Hematopoietic multipotent progenitor cell treated with erythropoietin and hydrocortisone succinate and interleukin-3 and kit ligand, for 17 days (in vitro differentiated cells): Measurements from ENCODE around the gene FBXL22.

Experiments used
- DNase-seq: peaks from one replicate; pipeline ENCODE4 v3.0.0-alpha.2; 2015; ENCODE audit warnings: low spot score

FBXL22 gene, protein sequence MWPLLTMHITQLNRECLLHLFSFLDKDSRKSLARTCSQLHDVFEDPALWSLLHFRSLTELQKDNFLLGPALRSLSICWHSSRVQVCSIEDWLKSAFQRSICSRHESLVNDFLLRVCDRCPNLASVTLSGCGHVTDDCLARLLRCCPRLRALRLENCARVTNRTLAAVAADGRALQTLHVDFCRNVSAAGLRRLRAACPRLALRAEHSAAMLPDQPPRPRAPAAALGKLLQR

DNA sequence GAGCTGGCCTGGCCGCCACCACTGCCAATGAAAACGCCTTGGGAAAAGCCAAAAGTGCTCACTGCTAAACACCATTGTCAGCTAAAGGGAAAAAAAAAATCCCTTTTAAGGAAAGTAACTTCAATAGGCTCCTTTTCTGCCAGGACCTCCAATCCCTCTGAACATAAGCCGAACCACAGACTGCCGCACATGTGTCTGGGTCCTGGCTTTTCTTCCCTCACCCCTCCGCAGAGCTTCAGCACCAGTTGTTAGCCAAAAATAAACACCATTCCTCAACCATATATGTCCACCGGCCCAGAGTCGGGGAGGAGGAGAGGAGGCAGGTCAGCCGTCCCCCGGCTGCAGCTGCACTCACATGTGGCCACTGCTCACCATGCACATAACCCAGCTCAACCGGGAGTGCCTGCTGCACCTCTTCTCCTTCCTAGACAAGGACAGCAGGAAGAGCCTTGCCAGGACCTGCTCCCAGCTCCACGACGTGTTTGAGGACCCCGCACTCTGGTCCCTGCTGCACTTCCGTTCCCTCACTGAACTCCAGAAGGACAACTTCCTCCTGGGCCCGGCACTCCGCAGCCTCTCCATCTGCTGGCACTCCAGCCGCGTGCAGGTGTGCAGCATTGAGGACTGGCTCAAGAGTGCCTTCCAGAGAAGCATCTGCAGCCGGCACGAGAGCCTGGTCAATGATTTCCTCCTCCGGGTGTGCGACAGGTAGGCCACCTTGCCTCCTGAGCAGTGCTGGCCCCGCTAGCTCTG lies at the start of gene FBXL22:
Gene FBXL22 (plus strand): TSS at position 350 of the 753 bp plus-strand sequence. CDS start 6 bp downstream, at position 356.
- no peak for DNase-seq

DNA sequence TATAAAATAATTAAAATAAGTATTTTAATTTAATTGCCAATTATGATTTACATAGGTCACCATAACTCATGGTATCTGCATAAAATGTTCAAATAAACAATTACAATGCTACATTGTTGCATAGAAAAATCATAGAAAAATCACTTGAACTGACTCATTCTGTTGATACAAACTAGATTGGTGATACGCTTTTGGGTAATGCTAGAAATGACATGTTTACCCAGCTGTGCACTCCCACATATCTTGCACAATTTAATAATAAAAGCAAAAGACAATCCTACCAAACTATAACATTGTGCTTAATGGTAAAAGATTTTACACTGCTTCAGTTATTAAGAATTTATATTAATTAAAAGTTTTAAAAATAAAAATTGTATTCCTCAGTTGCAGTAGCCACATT lies 45.8 kb upstream of the FBXL22 start:
- no peak for DNase-seq

DNA sequence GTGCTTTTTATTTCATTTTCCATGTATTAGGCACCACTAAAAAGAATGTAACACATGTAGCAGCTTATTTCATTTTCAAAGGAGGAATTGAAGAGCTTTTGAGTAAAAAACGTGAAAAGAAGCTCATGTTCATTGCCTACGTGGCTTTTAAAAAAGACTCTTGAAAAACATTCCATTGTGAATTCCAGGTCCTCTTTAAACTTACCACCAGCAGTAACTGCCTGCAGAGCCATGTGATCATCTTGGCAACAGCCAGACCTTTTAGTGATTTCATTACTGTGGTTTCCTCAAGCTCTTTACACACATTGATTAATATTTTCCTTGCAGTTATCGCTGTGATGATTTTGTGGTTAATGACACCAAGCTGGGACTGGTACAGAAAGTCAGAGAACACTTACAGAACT lies 43.8 kb upstream of the FBXL22 start:
- no peak for DNase-seq

DNA sequence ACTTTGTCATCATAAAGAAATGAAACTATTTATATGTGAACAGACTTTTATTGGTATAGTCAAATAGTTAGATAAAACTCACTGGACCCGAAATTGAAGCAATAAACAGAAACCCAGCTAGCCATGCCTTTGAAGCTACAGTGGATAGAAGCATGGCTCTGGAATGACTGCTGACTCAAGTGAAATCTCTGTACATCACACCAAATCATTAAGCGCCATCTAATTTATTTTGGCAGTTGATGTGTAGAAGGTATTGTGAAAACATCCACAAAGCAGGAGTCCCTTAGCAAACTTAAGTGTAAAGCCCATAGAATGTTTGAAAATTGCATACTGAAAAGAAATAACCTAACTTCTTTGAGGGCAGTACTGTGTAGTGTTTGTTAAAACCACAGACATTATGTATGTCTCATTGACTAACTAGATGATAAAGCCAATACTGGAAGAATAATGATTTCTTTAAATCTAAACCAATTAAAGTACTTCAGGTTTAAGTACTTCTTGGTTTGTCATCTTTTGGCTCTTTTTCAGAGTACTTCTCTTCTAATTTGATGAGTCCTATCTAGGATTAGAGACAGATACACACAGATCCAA lies 42.8 kb upstream of the FBXL22 start:
- DNase-seq = no peak

DNA sequence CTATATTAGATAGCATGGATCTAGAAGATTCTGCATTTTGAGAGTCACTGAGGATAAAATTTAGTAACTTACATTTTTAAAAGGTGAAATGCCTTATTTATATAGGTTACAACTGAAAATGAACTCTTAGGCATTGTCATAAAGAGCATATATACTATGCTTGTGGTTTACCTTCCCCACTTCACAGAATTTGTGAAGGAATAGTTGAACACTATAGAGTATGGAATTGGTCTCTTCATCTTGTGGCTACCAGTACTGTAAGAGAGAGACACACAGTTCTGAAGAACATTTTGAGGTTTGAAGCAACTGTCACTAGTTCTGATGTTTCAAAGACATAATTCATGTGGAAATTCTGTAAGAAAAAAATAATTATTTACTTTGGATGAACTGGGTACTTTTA lies 41.7 kb upstream of the FBXL22 start:
- DNase-seq = no peak

DNA sequence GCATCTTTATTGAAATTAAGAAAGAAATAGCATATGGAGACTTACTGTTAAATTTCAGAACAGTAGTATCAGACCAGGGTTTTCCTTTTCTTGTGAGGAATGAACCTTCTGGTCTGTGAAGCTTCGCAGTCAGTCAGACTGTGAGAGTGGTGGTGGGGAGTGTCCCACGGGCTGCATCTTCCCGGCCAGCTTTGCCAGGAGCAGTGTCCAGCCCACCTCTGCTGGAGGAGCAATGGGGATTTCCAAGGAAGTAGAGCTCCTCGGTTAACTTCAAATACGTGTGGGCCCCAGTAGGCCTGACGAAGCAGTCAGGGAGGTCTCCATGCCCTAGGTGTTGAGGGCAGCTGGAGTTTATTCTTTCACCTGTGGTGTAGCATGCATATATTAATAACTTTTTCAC lies 40.9 kb upstream of the FBXL22 start:
- DNase-seq = no peak

DNA sequence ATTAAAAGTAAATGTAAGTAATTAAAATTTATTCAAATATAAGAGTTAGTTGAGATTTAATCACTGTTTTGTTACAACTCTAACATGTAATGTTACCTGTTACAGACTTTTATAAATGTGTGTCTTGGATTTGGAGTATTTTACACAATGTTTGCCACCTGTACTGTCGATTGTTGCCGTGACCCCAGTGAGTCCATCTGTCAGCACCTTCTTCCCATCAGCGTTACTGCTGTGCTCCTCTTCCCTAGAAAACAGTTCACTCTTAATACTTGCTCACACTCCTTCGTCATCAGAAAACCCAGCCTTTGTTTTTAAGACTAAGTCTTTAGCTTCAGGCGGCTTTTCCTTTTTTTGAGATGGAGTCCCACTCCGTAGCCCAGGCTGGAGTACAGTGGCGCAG lies 40.5 kb upstream of the FBXL22 start:
- no peak for DNase-seq

DNA sequence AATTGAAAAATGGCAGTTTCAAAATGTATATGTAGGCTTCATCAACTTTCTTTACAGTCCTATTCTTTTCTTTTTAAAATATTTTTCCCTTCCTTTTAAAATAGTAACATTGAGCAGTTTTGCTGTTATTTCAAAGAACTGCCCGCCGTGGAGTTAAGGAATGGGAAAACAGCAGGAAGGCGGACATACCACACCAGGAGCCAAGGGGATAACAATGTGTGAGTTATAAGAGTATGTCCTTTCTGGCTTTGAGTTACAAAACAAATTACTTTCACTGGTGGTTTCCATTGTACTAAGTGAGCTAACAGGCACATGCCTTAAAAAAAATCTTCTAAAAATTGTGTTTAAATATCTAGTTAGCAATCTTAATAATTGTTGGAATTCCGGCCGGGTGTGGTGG lies 37.4 kb upstream of the FBXL22 start:
- no peak for DNase-seq

DNA sequence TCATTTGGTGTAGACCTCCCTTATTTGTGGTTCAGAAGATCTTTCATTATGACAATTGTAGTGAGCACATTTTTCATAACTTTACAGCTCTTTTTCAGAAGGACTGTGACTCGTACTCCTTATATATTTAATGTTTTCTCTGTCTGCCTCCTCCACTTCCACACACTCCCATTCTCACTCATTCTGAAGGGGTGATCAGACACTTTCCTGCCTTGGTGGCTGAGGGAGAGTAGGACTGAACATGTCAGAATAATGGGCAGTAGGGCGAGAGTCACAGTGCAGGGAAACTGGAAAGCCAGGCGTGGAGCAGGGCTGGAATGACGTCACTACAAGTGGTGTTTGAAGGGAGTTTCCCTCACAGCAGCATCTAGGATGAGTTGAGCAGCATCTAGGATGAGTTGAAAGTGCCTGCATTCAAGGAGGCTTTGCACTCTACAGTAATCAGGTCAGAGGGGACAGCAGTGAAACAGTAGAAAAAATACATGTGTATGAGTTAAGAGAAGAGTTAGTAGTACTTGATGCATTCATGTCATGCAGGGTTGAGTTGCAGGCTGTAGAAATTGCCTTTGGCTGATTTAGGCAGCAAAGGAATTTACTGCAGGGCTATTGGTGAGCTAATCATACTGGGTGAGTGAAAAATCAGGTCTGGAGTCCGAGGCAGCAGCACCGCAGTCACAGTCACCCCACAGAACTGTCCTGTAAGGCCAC lies 36.3 kb upstream of the FBXL22 start:
- DNase-seq = no peak

DNA sequence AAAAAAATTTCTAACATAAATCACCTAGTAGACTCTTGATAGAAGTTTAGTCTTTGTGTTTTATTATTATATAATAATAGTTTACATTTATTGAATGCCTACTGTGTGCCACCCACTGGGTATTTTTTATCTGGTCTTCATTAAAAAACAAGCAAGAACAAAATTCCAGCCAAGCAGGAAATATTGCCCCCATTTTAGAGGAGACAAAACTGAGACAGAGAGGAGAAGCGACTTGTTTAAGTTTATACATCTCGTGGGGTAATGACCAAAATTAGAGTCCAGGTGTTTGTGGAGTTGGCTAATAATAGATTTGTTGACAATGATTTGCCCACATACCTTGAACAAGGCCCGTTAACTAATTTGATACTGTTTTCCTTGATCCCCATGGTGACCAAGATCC lies 33.1 kb upstream of the FBXL22 start:
- no peak for DNase-seq

DNA sequence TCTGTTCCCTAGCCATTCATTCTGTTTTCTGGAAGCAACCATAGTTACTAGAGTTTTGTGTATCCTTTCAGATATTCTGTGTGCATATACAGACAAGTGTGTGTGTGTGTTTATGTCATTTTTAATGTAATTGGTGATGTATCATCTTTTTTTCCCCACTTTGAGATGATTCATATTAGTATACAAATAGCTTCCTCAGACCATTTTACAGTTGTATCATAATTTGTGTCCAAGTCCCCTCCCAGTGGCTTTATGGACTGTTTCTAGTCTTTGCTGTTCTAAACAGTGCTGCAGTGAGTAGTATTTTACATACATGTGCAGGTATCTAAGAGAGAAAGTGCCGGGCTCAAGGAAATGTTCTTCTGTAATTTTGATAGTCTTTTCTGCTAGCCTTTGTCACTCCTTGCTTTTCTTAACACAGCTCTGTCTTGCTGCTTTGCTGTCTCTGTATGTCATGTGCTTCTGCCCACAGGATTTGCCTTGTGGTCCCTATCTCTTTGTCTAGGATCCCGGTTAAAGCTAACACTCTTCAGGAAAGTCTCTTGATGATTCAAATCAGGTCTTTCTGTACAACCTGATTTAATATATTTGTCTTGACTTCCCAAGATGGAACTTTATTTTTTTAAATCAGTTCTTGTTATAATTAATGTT lies 31.5 kb upstream of the FBXL22 start:
- DNase-seq = no peak

DNA sequence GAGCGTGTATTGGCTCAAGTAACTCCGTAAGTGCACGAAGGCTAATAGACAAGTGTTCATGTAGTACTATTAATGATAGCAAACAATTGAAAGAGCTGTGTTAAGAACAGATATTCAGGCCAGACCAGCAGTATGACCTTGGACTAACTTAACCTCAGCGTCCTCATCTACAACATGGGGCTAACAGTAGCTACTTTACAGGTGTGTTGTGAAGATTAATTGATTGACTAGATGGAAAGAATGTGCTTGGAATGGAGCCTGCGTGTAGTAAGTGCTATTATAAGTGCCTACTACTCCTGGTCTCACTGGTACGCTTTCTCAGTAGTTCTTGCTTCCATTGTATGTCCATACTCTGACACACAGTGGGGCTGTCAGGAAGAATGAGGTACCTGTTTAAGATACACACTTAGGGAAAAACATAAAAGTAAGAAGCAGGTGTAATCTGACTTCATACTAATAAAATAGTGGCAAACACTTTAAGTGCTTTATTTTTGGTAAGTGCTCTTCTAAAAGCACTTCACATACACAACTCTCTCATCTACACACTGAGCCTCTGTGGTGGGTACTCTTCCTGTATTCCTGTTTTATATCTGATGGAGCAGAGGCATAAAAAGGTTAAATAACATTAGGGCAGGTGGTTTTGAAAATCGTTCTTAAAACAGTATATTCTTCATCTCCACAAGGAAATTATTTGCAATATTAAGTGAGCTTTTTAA lies 24.3 kb upstream of the FBXL22 start:
- DNase-seq = no peak

DNA sequence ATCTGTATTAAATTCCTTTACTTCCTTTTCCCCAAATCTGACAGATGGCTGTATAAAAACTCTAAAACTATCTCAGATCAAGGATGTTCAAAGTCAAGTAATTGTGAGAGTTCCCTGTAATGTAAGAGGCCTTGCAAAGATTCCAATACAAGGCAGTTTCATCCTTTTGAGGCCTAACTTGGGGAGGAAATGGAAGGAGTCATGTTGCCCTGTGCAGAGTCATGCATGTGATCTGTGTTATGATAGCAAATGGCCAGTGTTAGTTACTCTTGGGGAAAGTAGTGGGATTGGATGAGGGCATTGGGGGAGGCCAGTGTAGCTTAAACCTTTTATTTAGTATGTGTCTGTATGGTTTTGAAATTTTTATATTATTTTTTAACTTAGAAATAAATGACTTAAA lies 23.7 kb upstream of the FBXL22 start:
- peak; percentile 17 for DNase-seq

DNA sequence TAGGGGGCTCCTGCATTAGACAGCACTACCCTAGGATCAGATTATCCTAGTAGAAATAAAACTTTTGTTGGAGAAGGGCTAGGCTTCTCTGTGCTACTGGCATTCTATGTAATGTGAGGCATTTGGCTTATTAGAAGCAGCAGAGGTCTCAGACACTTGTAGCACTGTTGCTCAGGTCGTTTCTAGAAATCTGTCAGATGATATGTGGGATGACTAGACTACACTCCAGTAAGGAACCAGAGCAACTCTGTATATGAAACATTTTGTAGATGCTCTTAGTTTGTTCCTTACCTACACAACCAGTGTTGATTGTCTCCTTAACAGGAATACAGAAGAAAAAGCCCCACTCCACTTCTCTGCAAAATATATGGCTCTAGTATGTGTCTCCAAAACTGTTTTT lies 21.9 kb upstream of the FBXL22 start:
- DNase-seq = no peak

DNA sequence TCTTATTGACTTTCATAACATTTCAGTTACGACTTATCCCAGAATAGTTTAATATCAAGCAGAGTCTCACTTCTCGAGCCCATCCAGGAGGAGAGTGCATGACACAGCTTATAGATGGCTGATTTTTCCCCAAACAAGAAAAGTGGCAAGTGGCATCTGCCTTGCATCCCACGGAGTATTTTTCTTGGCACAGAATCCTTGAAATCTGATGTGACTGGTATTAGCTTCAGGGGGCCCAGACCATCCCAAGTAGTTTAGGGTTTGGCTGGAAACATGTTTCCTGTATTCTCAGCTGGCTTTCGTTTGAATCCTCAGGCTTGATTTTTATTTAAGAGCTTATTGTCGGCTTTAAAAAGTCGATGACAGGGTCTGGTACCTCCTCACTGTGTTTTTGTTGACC lies 20.7 kb upstream of the FBXL22 start:
- DNase-seq = no peak

DNA sequence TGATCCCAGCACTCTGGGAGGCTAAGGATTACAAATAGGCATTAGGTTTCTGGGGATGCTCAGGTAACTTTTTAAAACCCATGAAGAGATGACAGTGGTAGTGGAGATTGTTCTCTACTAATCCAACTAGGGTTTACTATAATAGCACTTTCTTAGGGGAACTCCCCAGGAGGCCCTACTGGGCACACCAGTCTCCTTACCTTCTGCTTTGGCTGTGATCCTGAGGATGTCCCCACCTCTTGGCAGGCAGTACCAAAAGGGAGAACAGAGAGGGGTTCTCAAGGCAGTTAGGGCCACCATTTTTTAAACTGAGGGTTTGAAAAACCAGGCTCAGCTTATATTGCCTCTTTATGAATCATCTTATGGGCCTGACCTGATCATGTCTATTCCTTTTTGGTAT lies 15.0 kb upstream of the FBXL22 start:
- DNase-seq = no peak

DNA sequence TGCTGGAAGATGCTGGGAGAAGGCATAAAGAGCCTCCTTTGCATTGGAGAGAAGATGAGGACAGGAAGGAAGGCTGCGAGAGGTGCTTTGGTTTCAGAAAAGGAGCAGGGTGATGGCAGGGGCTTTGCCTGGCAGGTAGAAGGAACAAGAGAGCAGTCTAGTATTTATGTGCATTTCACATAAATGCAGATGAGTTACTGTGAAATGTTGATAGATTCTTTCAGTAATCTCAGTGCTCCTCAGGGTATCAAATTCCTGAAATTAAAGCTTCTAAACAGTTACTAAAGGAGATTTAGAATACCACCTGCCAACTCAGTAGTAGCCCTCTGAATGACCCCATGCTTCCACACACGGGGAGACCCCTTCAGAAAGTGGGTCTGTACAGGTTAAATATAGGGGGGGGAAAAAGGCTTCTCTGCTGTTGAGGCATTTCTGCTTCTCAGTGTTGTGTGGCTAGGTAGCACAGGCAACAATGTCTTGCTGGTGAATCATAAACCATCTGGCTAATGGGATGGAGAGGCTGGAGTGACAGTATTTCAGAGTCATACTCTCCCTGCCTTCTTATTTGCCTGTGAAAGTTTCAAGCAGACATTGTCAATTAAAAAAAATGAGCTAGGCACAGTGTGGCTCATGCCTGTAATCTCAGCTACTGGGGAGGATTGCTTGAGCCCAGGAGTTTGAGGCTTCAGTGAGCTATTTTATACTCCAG lies 14.3 kb upstream of the FBXL22 start:
- no peak for DNase-seq

DNA sequence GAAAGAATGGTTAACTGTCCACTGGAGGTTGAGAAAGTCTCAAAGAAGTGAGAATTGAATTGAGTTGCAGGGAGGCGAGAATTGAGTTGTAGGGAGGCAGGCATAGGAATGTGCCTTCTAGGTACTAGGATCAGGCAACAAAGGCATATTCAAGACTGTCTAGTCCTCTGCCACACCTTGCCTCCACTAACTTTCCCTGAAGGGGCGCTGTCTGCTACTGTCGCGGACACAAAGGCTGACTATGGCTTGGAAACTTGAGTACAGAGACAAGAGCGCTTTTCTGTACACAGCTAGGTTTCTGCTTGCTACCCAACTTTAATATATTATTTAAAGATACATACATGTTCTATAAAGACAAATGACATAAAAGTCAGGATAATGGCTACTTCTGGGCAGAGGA lies 10.4 kb upstream of the FBXL22 start:
- DNase-seq = no peak

DNA sequence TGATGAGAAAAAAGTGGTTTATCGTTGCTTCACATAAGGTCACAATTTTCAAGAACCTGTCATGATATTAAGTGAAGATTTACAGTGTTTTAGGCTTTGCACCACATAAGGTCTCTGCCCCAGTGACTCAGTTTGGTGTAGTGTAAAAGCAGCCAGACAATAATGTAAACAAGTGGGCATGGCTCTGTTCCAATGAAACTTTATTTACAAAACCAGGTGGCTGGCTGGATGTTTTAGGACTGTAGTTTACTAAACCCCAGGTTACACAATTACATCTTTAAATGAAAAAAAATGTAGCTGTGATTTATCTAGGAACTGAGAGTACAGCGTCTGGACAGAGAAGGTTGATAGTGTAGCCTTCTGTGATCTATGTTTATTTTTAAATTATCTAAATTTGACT lies 9.7 kb upstream of the FBXL22 start:
- DNase-seq = no peak

DNA sequence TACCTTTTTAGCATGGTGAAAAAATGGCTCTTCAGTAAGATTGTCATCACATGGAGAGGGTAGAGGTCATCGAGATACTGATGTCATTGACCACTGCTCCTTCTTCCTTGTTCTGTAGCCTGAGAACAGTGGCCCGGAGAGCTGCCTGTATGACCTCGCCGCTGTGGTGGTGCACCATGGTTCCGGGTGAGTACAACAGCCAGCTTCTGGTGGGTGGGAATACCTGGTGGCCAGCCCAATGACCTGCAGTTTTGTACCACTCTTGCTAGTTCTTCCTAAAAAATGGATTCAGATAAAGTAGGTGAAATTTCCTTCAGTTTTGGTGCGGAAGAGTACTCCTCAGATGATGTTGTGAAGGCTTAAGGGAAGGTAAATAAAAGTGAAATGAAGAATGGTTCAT lies 8.4 kb upstream of the FBXL22 start:
- no peak for DNase-seq
